Esophagus muscularis mucosa (tissue), 3 donors: ENCODE results near the gene STAMBPL1.

Experiments used
- CTCF ChIP-seq, 3 experiments: fragments of 200-600 bp in 2 of 3; fragments of 450-650 bp in 1 of 3; sonication (generic) in 2 of 3; IDR thresholded peaks; one replicate each; pipeline ENCODE4 v1.5.1; 2017 to 2019; ENCODE audit warnings: antibody characterized with exemption in 3 of 3, mild to moderate bottlenecking in 2 of 3, moderate library complexity in 1 of 3
- POLR2A ChIP-seq: fragments of 450-650 bp; IDR thresholded peaks from one replicate; pipeline ENCODE4 v1.6.1; 2017; ENCODE audit warnings: antibody characterized with exemption, moderate library complexity, mild to moderate bottlenecking, low read depth
- POLR2AphosphoS5 ChIP-seq, 2 donors: sonication (generic); formaldehyde crosslinking; IDR thresholded peaks; one replicate each; pipeline ENCODE4 v1.6.1; 2017; ENCODE audit warnings: antibody characterized with exemption in 2 of 2

- no peak for TF ChIP-seq CTCF (IDR thresholded peaks at IDR 0.05)
- TF ChIP-seq POLR2AphosphoS5 (IDR thresholded peaks at IDR 0.05): no peak
- TF ChIP-seq POLR2A: no peak
These were observed 28.3 kb upstream of the STAMBPL1 start, which contains the start of gene ANKRD22 for GRCh38 chr10:88851706-88852105.
